GM12874 (cell line): ENCODE data around the gene ZNF579.

Experiments
- CTCF ChIP-seq: IDR thresholded peaks from 2 replicates; pipeline ENCODE4 v1.5.1; 2011; ENCODE audit warnings: low read depth, mild to moderate bottlenecking, control low read depth, low read length, moderate library complexity; ENCODE audit not compliant: insufficient read depth

Gene ZNF579

GRCh38 chr19:55603115-55603514 is 22.5 kb upstream of the ZNF579 start:
- no peak for TF ChIP-seq CTCF

GRCh38 chr19:55602104-55603001 is 21.7 kb upstream of the ZNF579 start:
- TF ChIP-seq CTCF = no peak

- no peak for TF ChIP-seq CTCF
Measured at GRCh38 chr19:55601084-55601483, 20.4 kb upstream of the ZNF579 start.

- no peak for TF ChIP-seq CTCF
Measured at GRCh38 chr19:55600662-55601028, 20.0 kb upstream of the ZNF579 start.

- TF ChIP-seq CTCF = no peak
Measured at GRCh38 chr19:55599842-55600661, 19.4 kb upstream of the ZNF579 start, which contains the start of gene ZNF524. ZNF524 (plus strand) TSS chr19:55600288; CDS start chr19:55602113, 1,825 bp downstream.

GRCh38 chr19:55599468-55599841 is 18.8 kb upstream of the ZNF579 start, which contains the start of gene FIZ1:
FIZ1 (minus strand) TSS chr19:55599517; CDS start chr19:55597865, 1,652 bp downstream.
- no peak for TF ChIP-seq CTCF

- TF ChIP-seq CTCF = no peak
Measured at GRCh38 chr19:55598719-55599467, 18.2 kb upstream of the ZNF579 start.
